ENCODE data around the gene HTR5A. TPM values are rescaled to one million over a fixed set of nuclear protein-coding genes. Genes with fewer than 3 reads are reported as not detected.
"Not testable (repeated sequence)": the region's sequence is repeated elsewhere in the genome, so short reads cannot be mapped to it uniquely, and the experiment has no call there.

The HTR5A gene
- total RNA-seq, 2 experiments from 2014 or later: not detected

DNA sequence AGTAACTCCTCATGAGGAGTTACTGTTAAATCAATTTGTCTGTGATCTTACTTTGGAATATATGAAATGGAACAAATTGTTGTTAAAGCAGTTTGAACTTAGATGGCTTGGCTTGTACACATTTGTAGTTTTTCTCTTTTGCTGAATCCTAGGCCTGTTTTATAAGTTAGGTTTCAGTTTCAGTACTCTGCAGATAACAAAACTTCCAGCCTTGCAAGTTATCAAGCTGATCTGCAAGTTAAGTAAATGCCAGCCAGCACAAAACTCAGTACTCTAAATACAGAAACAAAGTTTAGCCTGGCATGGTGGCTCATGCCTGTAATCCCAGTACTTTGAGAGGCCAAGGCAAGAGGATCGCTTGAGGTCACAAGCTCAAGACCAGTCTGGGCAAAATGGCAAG is 42.2 kb upstream of the HTR5A start:
- no peak overlapping the region for H3K27ac Mint-ChIP-seq
- POLR2A ChIA-PET: no interaction called here

DNA sequence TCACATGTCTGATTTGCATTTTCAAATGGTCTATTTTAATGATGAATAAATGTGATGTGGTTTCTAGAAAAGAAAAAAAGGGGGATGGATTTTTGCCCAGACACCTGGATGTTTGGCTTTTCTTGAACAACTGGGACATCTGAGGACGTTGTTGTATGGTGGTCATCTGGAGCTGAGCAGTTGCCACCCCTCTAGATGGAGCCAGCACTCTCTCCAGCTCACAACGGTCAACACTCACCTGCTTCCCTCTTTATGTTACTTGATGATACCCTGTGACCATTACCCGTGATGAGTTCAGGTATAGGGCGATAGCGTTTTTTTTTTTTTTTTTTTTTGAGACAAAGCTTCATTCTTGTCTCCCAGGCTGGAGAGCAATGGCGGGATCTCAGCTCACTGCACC is 37.1 kb upstream of the HTR5A start:
- Mint-ChIP-seq H3K27me3 (peaks cover 21% of the 10 kb centered on the region), H3K4me3 (no peak overlapping the region), H3K4me1 (ENCODE audit: low read depth) (no peaks in the 10 kb centered on the region), H3K27ac (no peak overlapping the region), H3K36me3 (ENCODE audit: low read depth) (no peaks in the 10 kb centered on the region), H3K9me3 (no peaks in the 10 kb centered on the region)
- POLR2A ChIA-PET: no interaction called here
- Histone ChIP-seq H3K9me3 (ENCODE audit: control insufficient read depth in 1 of 2, insufficient read depth in 1 of 2, low read length in 2 of 2) (no peaks in the 10 kb centered on the region), H3K4me1 (ENCODE audit: insufficient read depth, low read length) (no peaks in the 10 kb centered on the region), H3K4me3 (ENCODE audit: low read length) (no peak overlapping the region), H3K27me3 (ENCODE audit: control insufficient read depth in 1 of 2, insufficient read depth in 2 of 2, low read length in 2 of 2) (no peaks in the 10 kb centered on the region), H3K27ac (ENCODE audit: low read depth in 1 of 2, low read length in 2 of 2) (no peak overlapping the region), H3K36me3 (ENCODE audit: insufficient read depth, low read length) (no peaks in the 10 kb centered on the region)
- DNase-seq (no peak), ATAC-seq (ENCODE audit: poor library complexity) (no peak)
- CTCF ChIA-PET: no interaction called here
- TF ChIP-seq, protein P1, sequence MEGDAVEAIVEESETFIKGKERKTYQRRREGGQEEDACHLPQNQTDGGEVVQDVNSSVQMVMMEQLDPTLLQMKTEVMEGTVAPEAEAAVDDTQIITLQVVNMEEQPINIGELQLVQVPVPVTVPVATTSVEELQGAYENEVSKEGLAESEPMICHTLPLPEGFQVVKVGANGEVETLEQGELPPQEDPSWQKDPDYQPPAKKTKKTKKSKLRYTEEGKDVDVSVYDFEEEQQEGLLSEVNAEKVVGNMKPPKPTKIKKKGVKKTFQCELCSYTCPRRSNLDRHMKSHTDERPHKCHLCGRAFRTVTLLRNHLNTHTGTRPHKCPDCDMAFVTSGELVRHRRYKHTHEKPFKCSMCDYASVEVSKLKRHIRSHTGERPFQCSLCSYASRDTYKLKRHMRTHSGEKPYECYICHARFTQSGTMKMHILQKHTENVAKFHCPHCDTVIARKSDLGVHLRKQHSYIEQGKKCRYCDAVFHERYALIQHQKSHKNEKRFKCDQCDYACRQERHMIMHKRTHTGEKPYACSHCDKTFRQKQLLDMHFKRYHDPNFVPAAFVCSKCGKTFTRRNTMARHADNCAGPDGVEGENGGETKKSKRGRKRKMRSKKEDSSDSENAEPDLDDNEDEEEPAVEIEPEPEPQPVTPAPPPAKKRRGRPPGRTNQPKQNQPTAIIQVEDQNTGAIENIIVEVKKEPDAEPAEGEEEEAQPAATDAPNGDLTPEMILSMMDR (IDR thresholded peaks at IDR 0.05): no peak
- intact Hi-C loops (cut with DNase I, micrococcal nuclease): no loop called here

More for the DNA sequence above, 42.2 kb upstream of the HTR5A start:
- no peaks in the 10 kb centered on the region for H3K27me3 ChIP-seq (ENCODE audit: control insufficient read depth in 1 of 2, insufficient read depth in 2 of 2, low read length in 2 of 2)
- Mint-ChIP-seq H3K36me3 (ENCODE audit: low read depth) (no peaks in the 10 kb centered on the region), H3K27me3 (no peaks in the 10 kb centered on the region), H3K9me3 (no peaks in the 10 kb centered on the region), H3K4me3 (no peak overlapping the region), H3K4me1 (ENCODE audit: low read depth) (no peaks in the 10 kb centered on the region)
- H3K9me3 ChIP-seq (ENCODE audit: control insufficient read depth in 1 of 2, insufficient read depth in 1 of 2, low read length in 2 of 2): no peaks in the 10 kb centered on the region
- H3K4me3 ChIP-seq (ENCODE audit: low read length): no peak overlapping the region
- TF ChIP-seq, protein P1 (IDR thresholded peaks at IDR 0.05): no peak
- H3K36me3 ChIP-seq (ENCODE audit: insufficient read depth, low read length): no peaks in the 10 kb centered on the region
- intact Hi-C loops (cut with DNase I, micrococcal nuclease): no loop called here
- H3K27ac ChIP-seq (ENCODE audit: low read depth in 1 of 2, low read length in 2 of 2): no peak overlapping the region
- CTCF ChIA-PET: no interaction called here
- no peaks in the 10 kb centered on the region for H3K4me1 ChIP-seq (ENCODE audit: insufficient read depth, low read length)
- DNase-seq (no peak), ATAC-seq (ENCODE audit: poor library complexity) (no peak)

DNA sequence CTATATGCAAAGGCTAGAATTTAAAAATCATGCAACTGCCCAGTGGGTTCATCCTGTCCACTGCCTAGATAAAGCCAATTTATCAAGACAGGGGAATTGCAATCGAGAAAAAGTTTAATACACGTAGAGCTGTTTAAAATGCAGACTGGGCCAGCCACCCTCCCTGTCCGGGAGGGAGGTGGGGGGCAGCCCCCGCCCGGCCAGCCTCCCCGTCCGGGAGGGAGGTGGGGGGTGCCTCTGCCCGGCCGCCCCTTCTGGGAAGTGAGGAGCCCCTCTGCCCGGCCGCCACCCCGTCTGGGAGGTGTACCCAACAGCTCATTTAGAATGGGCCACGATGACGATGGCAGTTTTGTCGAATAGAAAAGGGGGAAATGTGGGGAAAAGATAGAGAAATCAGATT is 35.6 kb upstream of the HTR5A start:
- H3K27me3 Mint-ChIP-seq: peaks cover 29% of the 10 kb centered on the region
- DNase-seq; H3K4me3 Mint-ChIP-seq; POLR2A ChIA-PET; H3K27me3 ChIP-seq (ENCODE audit: control insufficient read depth in 1 of 2, insufficient read depth in 2 of 2, low read length in 2 of 2); H3K36me3 ChIP-seq (ENCODE audit: insufficient read depth, low read length); H3K9me3 ChIP-seq (ENCODE audit: control insufficient read depth in 1 of 2, insufficient read depth in 1 of 2, low read length in 2 of 2); H3K4me1 Mint-ChIP-seq (ENCODE audit: low read depth); H3K9me3 Mint-ChIP-seq; H3K4me3 ChIP-seq (ENCODE audit: low read length); H3K36me3 Mint-ChIP-seq (ENCODE audit: low read depth); H3K27ac Mint-ChIP-seq; H3K4me1 ChIP-seq (ENCODE audit: insufficient read depth, low read length); ATAC-seq (ENCODE audit: poor library complexity); H3K27ac ChIP-seq (ENCODE audit: low read depth in 1 of 2, low read length in 2 of 2); intact Hi-C loops (cut with DNase I, micrococcal nuclease): not testable (repeated sequence)
- CTCF ChIA-PET: interaction anchor here (0.7 kb wide), 1 partner anchor 133 kb away, joined by 3 read pairs; no protein-coding TSS in a partner anchor

DNA sequence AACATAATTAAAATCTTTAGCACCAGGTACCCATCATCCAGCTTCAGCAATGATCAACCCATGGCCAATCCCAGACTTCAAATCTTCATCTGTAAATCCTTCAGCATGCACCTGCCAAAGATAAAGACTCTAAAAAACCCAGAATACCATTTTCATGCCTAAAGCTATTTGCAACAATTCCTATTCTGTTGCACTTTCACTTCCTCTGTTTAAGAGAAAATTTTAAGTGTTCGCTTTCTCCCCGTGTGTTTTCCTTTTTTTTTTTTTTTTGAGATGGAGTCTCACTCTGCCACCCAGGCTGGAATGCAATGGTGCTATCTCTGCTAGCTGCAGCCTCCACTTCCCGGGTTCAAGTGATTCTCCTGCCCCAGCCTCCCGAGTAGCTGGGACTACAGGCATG is 31.8 kb upstream of the HTR5A start:
- Mint-ChIP-seq H3K36me3 (ENCODE audit: low read depth) (no peaks in the 10 kb centered on the region), H3K27me3 (peaks cover 46% of the 10 kb centered on the region), H3K9me3 (no peaks in the 10 kb centered on the region), H3K27ac (no peak overlapping the region), H3K4me1 (ENCODE audit: low read depth) (no peaks in the 10 kb centered on the region), H3K4me3 (no peak overlapping the region)
- H3K9me3 ChIP-seq (ENCODE audit: control insufficient read depth in 1 of 2, insufficient read depth in 1 of 2, low read length in 2 of 2): no peaks in the 10 kb centered on the region
- ATAC-seq (ENCODE audit: poor library complexity) (no peak), DNase-seq (no peak)
- ChIA-PET POLR2A (no interaction called here), CTCF (interaction anchor here (0.7 kb wide), 1 partner anchor 17 kb away, joined by 3 read pairs; no protein-coding TSS in a partner anchor)
- no peaks in the 10 kb centered on the region for H3K4me1 ChIP-seq (ENCODE audit: insufficient read depth, low read length)
- intact Hi-C loops (cut with DNase I, micrococcal nuclease): no loop called here
- H3K27ac ChIP-seq (ENCODE audit: low read depth in 1 of 2, low read length in 2 of 2): no peak overlapping the region
- no peak overlapping the region for H3K4me3 ChIP-seq (ENCODE audit: low read length)
- TF ChIP-seq, protein P1 (IDR thresholded peaks at IDR 0.05): no peak
- no peaks in the 10 kb centered on the region for H3K36me3 ChIP-seq (ENCODE audit: insufficient read depth, low read length)
- H3K27me3 ChIP-seq (ENCODE audit: control insufficient read depth in 1 of 2, insufficient read depth in 2 of 2, low read length in 2 of 2): no peaks in the 10 kb centered on the region
